GM19395 (cell line): Measurements from ENCODE around the gene GP5.

Experiments
- ATAC-seq: cut with Tn5 transposase; IDR thresholded peaks from one replicate; pipeline ENCODE4 v1.9.1; 2021; ENCODE audit warnings: mild to moderate bottlenecking, moderate library complexity; ENCODE audit not compliant: unreplicated experiment

The GP5 gene

DNA sequence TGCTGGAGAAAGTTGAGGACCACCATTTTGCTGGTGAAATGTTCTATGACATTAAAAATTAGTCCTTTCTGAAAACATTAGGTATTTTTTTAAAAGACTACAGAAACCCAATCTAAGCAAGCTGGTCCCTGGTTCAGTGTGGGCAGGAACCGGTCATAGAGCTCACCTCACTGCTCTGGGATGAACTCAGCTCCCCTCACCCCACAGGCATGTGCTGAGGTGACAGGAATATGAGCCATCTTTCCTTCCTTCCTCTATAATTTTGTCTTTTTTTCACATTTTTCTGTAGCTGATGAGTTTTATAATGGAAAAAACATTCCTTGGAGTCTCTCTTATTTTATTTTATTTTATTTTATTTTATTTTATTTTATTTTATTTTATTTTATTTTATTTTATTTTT, 21.4 kb downstream of the GP5 start:
- ATAC-seq = no peak

DNA sequence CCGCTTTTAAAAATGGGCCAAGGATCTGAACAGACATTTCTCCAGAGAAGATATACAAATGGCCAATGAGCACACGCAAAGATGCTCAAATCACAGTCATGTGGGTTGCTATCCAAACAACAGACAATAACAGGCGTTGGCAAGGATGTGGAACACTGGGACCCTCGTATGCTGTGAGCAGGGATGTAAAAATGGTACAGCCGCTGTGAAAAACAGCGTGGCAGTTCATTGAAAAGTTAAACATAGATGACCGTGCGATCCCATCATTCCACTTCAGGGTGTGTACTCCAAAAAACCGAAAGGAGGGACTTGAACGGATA, 22.9 kb downstream of the GP5 start:
- ATAC-seq = no peak

DNA sequence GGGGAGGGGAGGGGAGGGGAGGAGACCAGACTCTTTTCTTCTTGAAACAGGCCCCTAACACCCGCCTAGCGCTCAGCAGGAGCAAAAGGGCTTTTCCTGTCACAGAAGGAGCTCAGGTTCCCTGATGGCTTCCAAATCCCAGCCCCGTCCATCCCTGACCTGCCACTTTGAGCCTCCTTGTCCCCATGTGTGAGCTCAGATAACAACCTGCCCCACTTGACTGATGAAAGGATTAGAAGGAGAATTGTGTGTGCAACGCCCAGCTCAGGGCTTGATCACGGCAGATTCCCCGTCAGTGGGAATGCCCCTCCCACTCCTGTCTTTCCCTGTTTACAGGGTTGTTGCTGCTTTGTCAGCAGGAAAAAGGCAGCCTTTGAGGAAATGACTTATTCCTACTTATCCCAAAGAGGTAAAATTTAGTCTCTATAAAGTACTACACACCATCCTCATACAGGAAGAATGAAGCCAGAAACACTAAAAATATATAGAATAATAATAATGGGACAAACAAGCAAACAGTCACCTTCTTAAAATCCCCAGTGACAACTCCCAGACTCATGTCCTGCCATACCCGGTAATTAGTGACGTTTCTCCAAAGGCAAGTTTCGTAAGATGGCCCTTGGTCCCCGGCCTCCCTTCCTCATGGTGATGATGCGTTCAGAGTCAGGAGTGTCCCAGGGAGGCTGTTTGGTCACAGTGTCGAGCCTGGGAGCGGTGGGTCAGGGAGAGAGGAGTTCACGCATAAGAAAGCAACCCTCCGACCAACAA, 23.4 kb downstream of the GP5 start:
- no peak for ATAC-seq

DNA sequence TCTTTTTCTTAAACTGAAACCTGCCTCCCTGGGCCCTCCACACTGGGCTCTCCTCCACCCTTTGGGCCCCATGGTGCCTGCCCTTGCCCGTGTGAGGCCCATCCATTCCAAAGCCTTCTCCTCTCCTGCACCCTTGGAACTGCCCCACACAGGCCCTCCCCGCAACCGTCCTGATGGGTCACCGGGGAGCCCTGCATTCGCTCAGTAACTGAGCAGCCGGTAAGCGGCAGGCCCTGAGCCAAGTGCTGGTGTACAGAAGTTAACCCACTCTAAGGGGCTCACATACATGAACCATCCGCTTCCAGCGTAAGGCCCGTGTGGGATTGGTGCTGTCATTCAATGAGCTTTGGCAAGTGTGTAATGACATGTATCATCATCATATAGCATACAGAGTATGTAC, 24.1 kb downstream of the GP5 start:
- ATAC-seq = no peak

DNA sequence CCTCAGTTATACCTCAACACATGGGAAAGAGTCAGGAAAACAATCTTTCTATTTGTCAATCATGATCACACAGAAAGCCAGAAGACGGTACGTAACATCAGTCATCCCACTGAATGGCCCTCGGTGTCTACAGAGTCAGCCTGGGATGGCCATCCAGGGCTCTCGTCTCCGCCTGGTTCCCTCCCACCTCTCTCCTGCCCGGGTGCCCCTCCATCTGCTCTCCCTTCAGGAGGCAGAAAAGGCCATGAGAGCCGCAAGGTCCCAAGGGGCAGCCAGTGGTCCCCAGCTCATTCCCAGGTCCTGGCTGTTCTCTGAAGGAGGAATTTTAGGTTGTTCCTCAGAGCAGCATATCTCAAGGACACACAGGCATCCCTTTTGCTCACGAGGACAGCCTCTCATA, 25.2 kb downstream of the GP5 start:
- no peak for ATAC-seq

DNA sequence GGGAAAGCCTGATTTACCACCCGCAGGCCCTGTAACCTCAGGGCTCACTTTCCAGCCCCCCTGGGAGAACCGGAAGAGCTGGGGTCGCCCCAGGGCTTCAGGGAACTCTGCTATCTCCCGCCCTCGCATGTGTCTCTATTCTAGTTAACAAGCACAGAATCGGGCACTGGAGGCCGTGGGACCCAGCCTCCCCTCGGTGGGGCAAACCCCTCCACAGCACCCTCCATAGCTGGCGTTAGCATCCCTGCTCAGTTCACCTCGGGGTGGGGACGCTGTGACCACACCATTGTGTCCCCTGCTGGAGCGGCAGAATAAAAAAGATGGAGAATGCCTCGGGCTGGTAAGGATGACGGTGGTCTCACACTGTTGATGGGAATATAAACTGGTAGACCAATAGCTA, 26.0 kb downstream of the GP5 start:
- ATAC-seq = no peak

DNA sequence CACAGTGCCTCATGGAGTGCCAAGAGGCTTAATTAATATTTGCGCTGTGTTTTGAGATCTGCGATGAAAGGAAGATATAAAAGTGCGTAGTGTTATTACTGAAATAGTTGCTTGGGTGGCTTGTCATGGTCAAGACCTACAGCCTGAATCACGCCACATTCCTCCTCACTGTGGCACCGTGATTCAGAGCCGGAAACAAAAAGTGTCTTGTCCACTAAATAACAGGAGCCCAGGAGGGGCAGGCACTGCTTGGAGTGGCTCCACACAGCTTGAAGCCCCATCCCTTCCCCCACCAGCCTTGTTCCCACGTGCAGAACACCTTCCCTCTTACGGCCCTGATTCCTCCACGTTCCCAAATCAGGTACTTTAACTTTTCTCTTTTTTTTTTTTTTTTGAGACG, 28.3 kb downstream of the GP5 start:
- ATAC-seq = no peak

DNA sequence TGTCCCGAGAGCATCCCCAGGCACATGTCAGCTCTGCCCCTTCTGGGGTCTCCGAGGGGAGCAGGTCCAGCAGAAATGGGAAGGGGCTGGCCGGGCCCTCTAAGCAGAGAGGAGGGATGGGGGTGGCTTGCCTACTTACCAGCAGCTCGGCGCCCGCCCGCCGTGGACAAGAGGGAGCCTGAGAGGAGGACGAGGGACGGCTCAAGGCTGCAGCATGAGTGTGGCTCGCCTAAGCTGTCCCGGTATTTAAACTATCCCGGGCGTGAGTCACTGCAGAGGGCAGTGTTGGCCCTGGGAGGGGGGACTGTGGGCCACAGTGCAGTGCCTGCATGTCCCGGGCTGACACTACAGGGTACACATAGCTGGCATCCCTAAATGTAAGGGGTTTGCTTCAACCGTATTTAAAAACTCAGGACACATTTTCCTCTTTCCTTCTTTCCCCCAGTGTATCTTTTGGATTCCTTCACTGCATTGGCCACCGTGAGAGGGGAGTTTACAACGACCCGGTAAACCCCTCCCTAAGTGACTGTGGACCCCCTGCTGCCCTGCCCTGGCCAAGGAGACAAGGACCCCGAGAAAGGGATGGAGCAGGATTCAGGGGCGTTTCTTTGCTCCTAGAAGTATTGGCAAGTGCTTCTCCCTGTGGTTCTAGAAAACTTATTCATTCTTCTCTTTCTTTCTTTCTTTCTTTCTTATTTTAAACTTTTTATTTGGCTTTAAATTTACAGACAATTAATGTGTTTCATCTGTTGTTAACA, 29.4 kb downstream of the GP5 start, which contains the start of gene LRRC15:
Gene LRRC15 (minus strand): TSS at position 222 of the 758 bp plus-strand sequence. CDS start 8,700 bp downstream, outside the sequence.
- no peak for ATAC-seq

DNA sequence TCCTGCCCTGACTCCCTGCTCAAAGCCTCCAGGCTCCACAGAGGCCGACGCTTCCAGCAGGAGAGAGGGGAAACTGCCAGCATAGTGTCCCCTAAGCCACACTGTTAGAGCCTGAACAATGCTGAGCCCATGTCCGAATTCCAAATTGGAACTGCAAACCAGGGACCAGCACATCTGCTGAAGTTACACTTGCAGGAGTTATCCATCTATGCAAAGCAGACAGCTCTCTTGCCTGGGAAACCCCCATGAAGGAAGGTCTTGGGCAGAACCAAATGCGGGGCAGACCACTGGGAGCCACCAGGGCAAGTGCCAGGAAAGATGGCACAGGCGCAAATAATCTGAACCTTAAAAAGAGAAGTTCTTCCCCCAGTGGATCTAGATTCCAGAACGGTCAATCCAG, 30.1 kb downstream of the GP5 start:
- ATAC-seq = no peak

DNA sequence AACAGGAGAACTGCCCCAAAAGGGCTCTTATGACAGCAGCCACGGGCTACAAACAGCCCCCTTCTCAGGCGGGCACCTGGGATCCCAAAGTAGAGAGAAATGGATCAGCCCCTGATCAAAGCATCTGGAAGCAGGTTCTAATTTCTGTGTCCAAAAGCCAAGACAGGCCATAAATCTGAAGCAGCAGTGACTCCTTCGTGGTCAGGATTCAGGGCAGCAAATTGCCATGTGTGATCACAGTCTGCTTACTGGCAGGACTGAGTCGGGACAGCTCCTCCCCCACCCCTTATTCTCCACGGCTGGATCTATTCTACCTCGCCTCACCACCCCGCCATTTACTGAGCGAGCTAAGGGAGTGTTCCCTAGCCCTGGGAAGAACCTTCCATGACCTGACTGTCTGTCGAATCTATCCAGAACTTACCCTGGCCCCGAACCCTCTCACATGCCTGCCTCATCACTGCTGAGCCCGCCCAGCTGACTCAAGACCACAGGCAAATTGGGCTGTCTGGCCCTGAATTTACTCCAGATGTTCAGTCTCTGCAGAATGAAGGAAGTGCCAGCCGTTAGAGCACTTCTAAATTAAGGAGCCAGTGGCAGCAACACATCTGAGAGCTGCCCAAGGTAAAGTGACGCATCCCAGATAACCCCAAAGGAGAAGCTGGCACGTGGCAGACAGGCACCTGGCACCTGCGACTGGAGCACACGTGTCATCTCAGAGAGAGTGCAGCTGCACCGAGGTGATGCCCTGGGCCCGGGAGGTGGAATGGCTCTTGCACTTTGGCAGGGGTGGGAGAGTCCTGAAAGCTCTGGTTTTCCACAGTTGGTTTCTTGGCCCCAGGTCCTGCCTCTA, 30.8 kb downstream of the GP5 start:
- ATAC-seq = no peak

DNA sequence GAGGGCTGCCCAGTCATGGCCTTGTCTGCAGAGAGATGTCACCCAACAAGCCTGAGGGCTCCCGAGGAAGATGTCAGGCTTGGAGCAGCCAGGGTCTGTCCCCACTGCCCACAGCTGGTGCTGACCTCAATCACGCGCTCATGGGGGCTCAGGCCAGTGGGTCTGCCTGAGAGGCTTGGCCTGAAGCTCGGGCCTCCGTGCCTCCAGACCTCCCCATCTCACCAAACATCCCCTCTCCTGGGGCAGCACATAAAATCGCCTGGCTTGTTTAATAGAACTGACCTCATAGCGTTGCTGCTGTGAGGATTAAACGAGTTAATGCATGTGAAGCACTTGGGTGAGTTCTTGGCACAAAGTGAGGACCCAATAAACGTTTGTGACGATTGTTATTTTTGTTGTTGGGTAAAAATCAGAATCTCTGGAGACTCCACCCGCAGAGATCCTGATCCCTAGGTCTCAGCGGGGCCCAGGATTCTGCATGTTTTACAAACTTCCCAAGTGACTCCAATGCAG, 33.0 kb downstream of the GP5 start:
- no peak for ATAC-seq

DNA sequence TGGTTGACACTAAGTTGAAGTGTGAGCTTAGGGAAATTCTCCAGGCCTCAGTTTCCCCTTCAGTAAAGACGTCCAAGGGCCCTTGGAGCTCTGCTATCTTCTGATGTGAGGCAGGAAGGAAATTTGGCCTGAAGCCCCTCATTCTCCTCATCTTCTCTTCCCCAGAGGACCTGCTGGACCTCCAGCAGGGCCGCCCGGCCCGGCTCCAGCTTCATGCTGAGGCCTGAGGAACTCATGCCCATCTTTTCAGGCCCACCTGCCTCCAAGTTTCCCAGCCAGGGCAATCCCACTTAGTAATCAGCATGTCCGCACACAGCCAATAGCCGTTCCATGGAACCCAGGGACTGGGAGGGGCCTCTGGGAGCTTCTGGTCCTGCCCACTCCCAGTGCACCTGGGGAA, 33.5 kb downstream of the GP5 start:
- ATAC-seq = no peak

DNA sequence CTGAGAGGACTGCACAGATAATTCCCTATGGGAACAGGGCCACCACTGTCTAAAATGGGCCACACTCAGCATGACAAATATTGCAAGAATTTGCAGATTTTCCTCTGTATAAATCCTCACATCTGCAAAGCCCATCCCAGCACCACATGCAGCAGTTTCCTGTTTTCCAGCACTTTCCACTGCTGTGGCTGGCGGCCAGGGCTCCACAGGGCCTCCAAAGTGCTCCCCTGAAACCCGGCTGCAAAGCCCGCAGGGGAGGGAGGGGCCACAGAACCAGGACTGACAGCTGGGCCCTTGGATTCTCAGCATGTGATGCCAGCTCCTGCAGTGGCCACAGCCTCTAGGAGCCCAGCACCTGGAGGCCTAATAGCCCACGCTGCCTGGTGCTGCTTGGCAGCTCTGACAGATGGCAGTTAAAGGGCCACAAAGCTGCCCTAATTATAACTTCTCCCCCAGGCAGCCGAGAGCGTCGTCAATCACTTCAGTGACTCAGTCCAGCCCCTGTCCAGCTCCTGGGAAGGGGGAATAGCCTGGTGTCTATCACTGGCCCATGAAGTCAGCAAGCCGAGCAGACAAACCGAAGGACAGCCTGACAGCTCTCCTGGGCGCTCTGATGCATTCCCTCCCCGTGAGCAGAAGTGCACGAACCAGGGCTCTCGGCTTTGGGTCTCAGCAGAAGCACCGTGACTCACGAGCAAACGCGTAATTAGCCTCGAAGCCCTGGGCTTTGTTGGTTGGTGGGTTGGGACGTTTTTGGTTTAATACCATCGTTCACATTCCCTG, 34.2 kb downstream of the GP5 start:
- no peak for ATAC-seq

DNA sequence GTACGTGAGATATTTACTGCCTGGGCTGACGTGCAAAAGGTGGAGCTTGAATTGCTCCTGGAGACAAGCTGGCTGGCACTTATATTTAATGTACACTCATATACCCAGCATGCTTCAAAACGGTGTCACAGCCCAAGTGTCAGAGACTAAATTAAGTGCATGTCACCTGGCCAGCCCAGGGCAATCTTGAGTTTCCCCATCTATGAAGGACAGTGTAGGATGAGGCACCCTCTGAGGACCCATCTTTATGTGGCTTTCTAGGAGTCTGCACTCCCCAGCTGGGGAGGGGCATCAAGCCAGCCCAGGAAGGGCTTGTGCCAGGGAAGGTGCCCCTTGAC, 34.8 kb downstream of the GP5 start:
- no peak for ATAC-seq

DNA sequence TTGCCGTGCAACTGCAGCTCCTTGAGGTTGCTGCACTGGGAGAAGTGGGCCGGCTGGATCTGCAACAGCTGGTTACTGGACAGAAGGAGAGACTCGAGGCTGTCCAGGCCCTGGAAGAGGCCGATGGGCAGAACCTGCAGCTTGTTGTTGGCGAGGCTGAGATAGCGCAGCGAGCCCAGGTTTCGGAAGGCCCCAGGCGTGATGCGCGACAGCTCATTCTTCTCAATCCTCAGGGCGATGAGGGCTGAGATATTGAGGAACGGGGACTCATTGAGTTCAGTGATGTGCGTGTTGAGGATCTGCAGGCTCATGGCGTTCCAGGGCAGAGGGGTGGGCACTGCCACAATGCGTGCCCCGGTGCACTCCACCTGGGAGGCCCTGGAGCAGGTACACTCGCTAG, 38.5 kb downstream of the GP5 start:
- ATAC-seq = no peak

DNA sequence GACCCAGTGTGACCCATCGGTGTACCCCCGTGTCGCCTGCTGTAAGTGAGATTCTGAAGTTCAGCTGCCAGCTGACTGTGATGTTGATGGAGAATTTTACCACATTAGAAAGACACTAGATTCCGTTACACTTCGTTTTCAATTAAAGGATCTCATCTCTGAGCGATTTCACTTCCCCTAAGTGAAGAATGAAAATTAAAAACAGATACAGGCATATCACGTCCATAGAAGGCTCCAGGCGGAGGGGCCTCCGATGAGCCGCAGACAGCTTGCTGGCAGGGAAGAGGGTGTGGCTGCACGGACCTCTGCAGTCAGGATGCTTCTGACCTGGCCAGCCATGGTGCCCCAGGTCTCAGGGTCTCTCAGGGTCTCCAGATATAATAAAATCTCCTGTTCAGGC, 41.4 kb downstream of the GP5 start:
- no peak for ATAC-seq

DNA sequence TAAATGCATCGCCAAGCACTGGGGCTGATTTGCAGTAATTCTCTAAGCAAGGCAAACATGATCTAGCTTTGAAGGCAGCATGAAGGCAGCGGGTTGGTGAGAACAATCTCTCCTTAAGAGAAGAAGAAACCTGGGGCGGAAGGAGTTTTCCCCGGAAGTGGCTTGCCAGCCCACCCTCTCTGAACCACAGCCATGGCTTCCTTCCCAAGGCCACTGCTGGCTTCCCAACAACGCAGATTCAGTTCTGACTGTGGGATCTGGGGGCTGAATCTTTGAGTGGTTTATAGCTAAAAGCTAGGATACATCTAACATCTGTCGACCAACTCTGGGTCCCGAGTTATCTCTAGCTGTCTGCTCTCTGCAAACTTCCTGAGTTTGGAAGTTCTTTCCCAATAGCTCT, 43.7 kb downstream of the GP5 start:
- no peak for ATAC-seq

DNA sequence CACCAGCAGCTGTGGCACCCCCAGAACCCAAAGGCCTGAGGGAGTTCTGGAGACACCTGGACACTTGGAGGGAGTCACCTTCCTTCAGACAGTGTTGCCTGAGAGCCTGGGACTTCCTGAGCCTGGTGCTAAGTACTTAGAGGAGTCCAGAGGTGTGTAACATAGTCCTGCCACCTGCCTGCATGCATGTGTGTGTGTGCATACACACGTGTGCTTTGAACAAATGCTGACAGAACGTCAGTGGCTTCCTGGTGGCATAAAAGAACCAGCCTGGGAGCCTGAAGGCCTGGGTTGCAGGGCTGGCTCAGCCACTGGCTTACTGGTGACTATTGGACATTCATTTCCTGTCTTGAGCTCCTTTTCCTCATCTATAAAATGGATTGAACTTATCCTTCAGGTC, 44.8 kb downstream of the GP5 start:
- no peak for ATAC-seq

DNA sequence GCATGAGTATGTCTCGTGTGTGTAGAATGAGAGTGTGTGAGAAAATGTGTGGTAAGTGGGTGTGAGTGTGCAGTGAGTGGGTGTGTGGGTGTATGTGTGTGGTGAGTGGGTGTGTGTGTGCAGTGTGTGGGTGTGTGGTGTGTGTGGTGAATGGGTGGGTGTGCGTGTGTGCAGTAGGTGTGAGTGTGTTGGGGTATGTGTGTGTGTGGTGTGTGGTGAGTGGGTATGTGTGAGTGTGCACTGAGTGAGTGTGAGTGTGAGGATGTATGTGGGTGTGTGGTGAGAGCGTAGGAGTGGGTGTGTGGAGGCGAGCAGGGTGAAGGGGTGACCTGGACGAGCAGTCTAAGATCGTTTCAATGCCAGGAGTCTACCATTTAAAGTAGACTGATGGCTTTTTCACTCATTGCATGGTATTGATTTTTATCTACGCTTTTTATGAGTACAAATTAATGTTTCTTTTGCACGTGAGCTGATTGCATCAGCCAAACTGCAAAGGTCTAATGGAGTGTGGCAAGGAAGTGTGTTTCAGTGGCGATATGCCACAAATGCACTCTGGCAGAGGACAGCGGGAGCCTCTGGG, 46.3 kb downstream of the GP5 start:
- no peak for ATAC-seq

DNA sequence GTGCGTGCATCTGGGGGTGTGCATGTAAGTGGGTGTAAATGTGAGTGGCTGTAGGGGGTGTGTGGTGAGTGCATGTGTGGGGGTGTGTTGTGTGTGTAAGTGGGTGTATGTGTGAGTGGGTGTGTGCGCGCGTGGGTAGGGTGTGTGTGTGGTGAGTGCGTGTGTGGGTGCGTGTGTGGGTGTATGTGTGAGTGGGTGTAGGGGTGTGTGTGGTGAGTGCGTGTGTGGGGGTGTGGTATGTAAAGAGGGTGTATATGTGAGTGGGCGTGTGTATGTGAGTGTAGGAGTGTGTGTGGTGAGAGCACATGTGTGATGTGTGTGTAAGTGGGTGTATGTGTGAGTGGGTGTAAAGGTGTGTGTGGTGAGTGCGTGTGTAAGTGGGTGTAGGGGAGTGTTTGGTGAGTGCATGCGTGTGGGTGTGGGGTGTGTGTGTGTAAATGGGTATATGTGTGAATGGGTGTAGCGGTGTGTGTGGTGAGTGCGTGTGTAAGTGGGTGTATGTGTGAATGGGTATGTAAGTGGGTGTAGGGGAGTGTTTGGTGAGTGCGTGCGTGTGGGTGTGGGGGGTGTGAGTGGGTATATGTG, 47.0 kb downstream of the GP5 start:
- no peak for ATAC-seq
